HS-27A (cell line): Measurements from ENCODE around the gene DCUN1D3.
A peak's percentile ranks its signal among the peaks of the same experiment; 100 is the strongest.
"Not testable (repeated sequence)": the region's sequence is repeated elsewhere in the genome, so short reads cannot be mapped to it uniquely, and the experiment has no call there.

ENCODE experiments used
- DNase-seq: peaks from one replicate; pipeline ENCODE4 v3.0.0-alpha.2; 2012; ENCODE audit warnings: low read depth, missing footprints

The DCUN1D3 gene

GRCh38 chr16:20887207-20887606, 13.0 kb downstream of the DCUN1D3 start:
- DNase-seq: no peak

- no peak for DNase-seq
Observed at GRCh38 chr16:20886320-20886719, 13.8 kb downstream of the DCUN1D3 start.

DNA sequence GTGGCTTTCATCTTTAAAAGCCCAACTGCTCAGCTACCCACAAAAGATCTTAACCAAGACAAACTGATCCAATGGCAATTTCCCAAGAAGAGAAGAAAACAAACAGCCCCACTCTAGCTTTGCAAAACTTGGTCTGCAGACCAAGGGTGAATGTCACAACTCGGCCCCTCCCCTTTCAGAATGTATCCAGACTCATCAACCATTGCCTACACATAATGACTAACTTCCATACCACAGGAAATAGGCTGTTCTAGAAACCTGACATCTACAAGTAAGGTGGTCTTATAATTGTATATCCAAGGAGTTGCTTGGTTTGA, 16.0 kb downstream of the DCUN1D3 start:
- no peak for DNase-seq

GRCh38 chr16:20883554-20884239, 16.5 kb downstream of the DCUN1D3 start:
- DNase-seq: no peak

DNA sequence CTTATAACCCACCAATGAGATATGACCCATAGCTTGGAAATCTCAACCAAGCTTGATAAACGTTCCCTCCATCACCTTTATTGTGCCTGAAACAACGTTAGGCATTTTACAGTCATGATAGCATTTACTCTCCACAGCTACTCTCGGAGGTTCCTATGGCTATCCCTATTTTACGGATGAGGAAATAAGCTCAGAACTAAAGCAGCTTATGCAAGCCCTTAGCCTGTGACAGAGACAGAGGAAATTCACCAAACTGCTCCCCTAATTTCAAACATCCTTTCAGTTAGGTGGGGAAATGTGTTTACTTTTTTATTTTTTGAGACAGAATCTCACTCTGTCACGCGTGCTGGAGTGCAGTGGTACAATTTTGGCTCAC, 18.7 kb downstream of the DCUN1D3 start:
- no peak for DNase-seq

GRCh38 chr16:20880867-20881502, 19.2 kb downstream of the DCUN1D3 start:
- DNase-seq: no peak

DNA sequence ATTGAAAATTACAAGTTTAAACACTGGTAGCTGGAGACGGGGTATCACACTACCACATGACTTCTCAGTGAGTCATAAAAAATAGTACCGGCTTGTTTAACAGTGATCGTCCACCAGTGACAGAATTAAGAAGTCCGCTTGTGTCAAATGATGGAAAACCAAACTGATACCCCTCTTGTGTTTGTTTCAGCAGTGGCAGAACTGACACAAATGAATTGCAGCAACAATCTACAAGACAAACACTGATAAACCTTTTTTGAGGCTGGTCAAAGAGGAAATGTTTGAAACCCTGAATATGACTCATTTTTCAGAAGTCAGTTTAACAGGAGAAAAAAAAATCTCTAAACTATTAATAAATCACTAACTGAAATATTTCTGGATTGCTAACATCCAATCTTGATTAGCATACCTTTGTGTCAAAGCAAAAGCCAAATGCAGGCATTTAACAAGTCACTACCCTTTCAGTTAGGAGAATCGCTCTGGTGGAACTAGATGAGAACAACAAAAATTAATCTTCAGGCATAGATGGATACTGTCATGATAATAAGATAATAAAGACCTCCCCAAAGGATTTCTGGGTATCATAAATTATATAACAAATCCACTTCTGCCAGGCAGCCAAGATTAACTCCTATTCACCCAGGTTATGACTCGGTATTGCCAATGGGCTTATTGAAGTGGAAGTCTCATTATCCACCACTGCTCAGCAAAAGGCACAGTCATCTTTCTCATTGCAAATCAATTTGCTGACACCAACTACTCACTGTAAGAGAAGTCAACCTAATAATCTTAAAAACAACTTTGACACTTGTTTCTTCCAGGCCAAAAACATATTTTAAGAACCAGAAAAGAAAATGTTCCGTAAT, 20.8 kb downstream of the DCUN1D3 start:
- no peak for DNase-seq

GRCh38 chr16:20878682-20879147, 21.4 kb downstream of the DCUN1D3 start:
- no peak for DNase-seq

GRCh38 chr16:20875355-20875650, 24.9 kb downstream of the DCUN1D3 start:
- DNase-seq: no peak

- no peak for DNase-seq
Observed at GRCh38 chr16:20874088-20874581, 26.0 kb downstream of the DCUN1D3 start.

GRCh38 chr16:20873331-20873730, 26.8 kb downstream of the DCUN1D3 start:
- no peak for DNase-seq

GRCh38 chr16:20871941-20872815, 28.0 kb downstream of the DCUN1D3 start:
- no peak for DNase-seq

DNA sequence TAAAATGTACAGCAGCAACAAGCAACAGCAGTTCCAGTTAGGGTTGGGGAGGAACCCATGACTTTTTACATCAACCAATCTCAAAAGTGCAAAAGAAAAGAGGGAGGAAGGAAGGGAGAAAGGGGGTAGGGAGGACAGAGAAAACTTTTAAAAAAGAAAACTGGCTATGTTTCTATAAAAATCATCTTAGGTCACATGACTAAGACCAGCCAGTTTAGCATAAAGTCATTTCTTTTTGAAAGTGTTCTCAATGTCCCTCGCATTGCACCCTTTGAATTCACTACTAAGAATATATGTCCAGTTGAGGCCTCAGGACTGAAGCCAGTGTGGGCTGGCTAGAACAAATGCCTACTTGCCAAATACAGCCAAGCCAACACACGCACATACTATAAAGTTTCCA, 28.9 kb downstream of the DCUN1D3 start:
- DNase-seq: no peak

GRCh38 chr16:20870122-20870820, 29.9 kb downstream of the DCUN1D3 start:
- no peak for DNase-seq

GRCh38 chr16:20868890-20869289, 31.3 kb downstream of the DCUN1D3 start:
- no peak for DNase-seq

DNA sequence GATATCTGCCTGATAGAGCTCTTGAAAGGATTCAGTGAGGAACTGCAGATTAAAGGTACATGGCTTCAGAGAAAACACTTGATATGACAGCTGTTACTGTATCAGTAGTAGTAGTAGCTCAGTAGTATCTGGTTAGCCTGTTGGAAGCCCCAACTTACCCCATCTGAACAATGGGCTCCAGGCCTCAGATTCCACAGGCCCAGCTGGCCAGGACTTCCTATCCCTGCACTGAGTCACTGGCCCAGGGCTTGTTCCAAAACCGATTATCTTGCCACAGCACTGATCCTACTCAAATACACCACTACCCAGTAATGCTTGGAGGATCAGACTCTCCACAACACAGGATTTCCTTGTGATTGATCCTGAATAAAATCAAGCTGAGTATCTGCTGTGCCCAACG, 32.6 kb downstream of the DCUN1D3 start:
- no peak for DNase-seq

- DNase-seq: no peak
Observed at GRCh38 chr16:20866801-20867200, 33.4 kb downstream of the DCUN1D3 start.

- DNase-seq: peak; percentile 66
Observed at GRCh38 chr16:20866145-20866772, 33.9 kb downstream of the DCUN1D3 start.

DNA sequence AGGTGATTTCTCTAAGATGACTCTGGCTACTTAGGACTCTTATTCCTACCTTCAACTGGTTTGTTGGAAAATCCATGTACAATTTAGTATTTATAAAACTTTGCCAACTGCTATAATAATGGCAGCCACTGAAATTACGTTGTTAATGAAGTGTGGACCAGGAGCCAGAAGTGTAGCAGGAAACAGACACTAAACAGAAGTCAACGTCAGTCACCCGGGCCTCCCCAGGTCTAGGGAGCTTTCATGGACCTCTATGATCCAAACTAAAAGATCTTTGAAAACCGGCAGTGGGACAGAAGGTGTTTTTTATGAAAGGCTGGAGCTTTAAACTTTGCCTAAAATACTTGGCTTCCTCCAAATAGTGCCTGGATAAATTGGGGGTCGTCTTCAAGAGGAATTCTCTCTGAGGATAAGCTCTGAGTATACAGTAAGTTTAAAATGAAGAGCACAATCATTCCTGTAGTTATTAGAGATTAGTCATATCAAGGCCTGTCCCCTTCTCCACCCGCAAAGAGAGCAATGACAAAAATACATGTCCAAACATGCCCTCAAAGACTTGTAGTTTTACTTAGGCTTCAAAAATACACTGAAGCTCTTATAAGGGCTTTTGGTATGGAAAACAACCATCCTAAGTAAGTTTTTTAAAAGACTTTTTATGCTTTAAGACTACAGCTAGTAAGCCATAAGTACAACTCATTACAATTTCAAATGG, 34.6 kb downstream of the DCUN1D3 start:
- DNase-seq: no peak

DNA sequence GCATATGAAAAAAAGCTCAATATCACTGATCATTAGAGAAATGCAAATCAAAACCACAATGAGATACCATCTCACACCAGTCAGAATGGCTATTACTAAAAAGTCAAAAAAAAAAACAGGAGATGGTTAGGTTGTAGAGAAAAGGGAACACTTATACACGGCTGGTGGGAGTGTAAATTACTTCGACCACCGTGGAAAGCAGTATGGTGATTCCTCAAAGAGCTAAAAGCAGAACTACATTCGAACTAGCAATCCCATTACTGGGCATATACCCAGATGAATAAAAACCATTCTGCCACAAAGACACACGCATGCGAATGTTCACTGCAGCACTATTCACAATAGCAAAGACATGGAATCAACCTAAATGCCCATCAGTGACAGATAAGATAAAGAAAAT, 35.8 kb downstream of the DCUN1D3 start:
- DNase-seq: not testable (repeated sequence)
